GM04503 (cell line): Measurements from ENCODE around the gene OR5M3.

Source experiments
- DNase-seq: peaks from one replicate; pipeline ENCODE4 v3.0.0-alpha.2; 2012; ENCODE audit warnings: low read depth

Gene OR5M3

GRCh38 chr11:56473252-56473651, at the start of gene OR5M3:
Gene OR5M3 (minus strand): TSS chr11:56473352. CDS start chr11:56470497, 2,855 bp downstream.
- no peak for DNase-seq

DNA sequence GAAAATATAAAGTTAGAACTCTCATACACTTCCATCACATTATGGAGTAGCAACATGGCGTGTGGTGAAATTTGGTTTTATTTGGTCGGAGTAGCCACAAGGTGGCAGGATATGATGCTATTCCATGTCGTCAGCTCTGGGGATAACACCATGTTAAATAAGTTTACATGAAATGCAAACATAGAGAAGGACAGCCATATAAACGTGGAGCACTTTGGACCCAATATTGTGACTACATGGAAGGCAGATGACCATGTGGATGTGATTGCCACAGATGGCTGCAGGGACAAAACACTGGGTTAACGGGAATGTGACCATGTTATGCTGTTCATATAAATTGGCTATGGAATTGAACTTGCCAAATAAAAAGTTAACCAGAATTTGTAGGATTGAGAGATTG, 48.9 kb upstream of the OR5M3 start:
- DNase-seq, result no peak

GRCh38 chr11:56513280-56513679, 40.1 kb upstream of the OR5M3 start:
- no peak for DNase-seq

DNA sequence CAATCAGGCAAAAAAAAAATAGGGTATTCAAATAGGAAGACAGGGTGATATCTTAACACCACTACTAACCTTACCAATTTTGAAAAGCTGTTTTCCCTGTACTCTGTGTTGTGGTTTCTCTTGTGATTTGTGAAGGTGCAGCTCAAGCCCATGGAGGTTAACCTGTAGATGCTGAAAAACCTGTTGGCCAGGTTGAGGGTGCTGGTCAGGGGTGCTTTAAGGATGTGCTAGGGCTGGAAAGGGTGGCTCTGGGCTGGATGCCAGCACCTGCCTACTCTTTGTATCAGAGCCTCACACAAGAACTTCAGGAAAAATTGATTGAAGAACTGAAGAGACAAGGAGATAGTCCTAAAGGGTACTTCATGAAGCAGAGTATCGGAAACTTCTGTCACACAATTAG, 36.3 kb upstream of the OR5M3 start:
- no peak for DNase-seq

GRCh38 chr11:56497010-56497409, 23.9 kb upstream of the OR5M3 start:
- no peak for DNase-seq

GRCh38 chr11:56495117-56495516, 22.0 kb upstream of the OR5M3 start:
- no peak for DNase-seq

DNA sequence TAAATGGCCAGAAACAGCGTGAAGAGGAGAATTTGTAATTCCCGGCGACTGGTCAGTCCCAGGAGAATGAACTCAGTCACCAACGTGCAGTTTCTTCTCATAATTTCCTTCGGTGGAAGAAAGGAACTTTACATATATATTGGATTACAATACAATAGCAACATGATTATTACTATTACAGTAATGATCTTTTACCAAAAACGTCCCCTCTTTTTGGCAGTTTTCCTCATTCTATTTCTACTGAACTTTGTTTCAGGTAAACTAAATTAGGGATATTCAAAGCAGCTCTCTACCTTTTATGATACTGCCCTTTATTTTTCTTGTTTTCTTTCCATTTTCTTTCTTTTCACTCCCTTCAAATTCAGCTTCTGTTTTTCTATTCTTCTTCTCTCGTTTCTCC, 18.1 kb upstream of the OR5M3 start, which contains the start of gene OR5M8:
Gene OR5M8 (minus strand): TSS at position 101 of the 400 bp plus-strand sequence. CDS start 0 bp downstream, at position 101.
- DNase-seq, result no peak

DNA sequence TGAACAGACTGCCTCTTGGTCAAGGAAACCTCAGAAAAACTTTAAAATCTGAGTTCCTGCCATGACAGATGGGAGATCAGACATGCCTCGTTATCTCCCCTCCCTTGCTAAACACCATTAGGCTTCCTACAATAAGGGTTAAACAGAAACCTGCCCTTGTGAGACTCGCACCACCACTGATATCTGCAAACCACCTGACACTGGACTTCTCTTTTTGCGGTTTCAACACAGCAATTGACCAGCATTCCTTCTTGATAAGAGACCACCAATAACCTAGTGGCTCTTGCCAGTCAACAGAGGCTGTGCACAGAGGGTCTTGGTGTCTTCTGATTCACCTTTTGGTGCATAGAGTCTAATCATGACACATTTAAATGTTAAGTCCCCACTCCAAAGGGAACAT, 13.6 kb upstream of the OR5M3 start:
- no peak for DNase-seq

DNA sequence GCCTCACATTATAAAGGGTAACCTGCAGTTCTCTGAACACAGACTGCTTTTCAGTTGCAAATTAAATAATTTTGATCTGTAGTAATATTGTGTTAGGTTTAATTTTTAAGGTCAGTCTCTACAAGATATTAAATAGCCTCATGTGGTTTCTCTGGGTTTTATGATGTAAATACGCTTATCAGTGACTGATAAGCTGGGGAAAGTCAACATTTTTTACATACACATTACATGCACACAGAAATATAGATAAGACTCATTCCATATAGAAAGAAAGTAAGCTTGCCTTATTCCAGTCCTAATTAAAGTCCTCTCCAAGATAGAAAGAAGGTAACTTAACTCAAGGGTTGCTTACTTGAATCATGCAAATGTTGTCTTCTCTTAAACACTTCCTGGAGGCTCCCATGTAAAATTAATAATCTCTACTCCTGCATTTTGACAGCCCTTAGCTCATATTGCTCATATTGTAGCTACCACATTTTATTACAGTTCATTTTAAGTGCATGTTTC, 1.6 kb upstream of the OR5M3 start:
- DNase-seq, result no peak

- DNase-seq, result no peak
Measured at GRCh38 chr11:56457076-56457475, 16.1 kb downstream of the OR5M3 start.

- no peak for DNase-seq
Measured at GRCh38 chr11:56453521-56453920, 19.6 kb downstream of the OR5M3 start.
